K562 (cell line): ENCODE measurements around the gene PRR35. TPM values are rescaled to one million over a fixed set of nuclear protein-coding genes. Genes with fewer than 3 reads are reported as not detected.

Experiments used
- ATF7 ChIP-seq: fragments of 450-650 bp; IDR thresholded peaks from 2 replicates; pipeline ENCODE4 v1.7.1; 2014; ENCODE audit warnings: mild to moderate bottlenecking, moderate library complexity
- CCAR2 ChIP-seq: fragments of 200-400 bp; formaldehyde crosslinking; IDR thresholded peaks from 2 replicates; pipeline ENCODE4 v1.6.1; 2017; ENCODE audit warnings: mild to moderate bottlenecking, low read depth, low read length
- CREB3 ChIP-seq: fragments of 450-650 bp; conservative IDR thresholded peaks from 2 replicates; pipeline ENCODE4 v1.6.1; 2016; ENCODE audit warnings: missing genetic modification characterization, low read depth, mild to moderate bottlenecking, missing compliant biosample characterization, moderate library complexity
- CTBP1 ChIP-seq: fragments of 450-650 bp; IDR thresholded peaks from 2 replicates; pipeline ENCODE4 v1.6.1; 2016; ENCODE audit warnings: borderline replicate concordance
- GTF2E2 ChIP-seq: fragments of 200-800 bp; sonication (Bioruptor generic); IDR thresholded peaks from 2 replicates; pipeline ENCODE4 v1.6.1; 2016; ENCODE audit warnings: missing genetic modification characterization, missing compliant biosample characterization
- GTF3C2 ChIP-seq: IDR thresholded peaks from 3 replicates; pipeline ENCODE4 v1.6.1; 2011; ENCODE audit warnings: borderline replicate concordance, mild to moderate bottlenecking, moderate library complexity; ENCODE audit not compliant: insufficient read length; ENCODE audit errors: extremely low read depth
- HBP1 ChIP-seq: fragments of 450-650 bp; formaldehyde crosslinking; IDR thresholded peaks from 2 replicates; pipeline ENCODE4 v1.4.0; 2022; ENCODE audit warnings: missing genetic modification characterization
- IRF1 ChIP-seq: sonication (generic); formaldehyde crosslinking; IDR thresholded peaks from 2 replicates; pipeline ENCODE4 v1.8.0; 2022; ENCODE audit warnings: missing genetic modification reagents, mild to moderate bottlenecking, borderline replicate concordance
- IRF2 ChIP-seq: sonication (generic); formaldehyde crosslinking; IDR thresholded peaks from 2 replicates; pipeline ENCODE4 v1.8.1; 2022; ENCODE audit warnings: mild to moderate bottlenecking, missing genetic modification reagents
- KAT8 ChIP-seq: fragments of 450-650 bp; IDR thresholded peaks from 2 replicates; pipeline ENCODE4 v1.6.1; 2016; ENCODE audit warnings: low read depth, mild to moderate bottlenecking
- MITF ChIP-seq: IDR thresholded peaks from 2 replicates; pipeline ENCODE4 v1.6.1; 2014; ENCODE audit warnings: antibody characterized with exemption
- MYNN ChIP-seq, 2 experiments: sonication (generic); formaldehyde crosslinking in 1 of 2; IDR thresholded peaks; 2 replicates each; pipeline versions ENCODE4 v1.5.0 to v1.6.1; 2016 to 2020; ENCODE audit warnings: antibody characterized with exemption in 1 of 2, missing genetic modification reagents in 1 of 2
- NFE2L1 ChIP-seq: fragments of 450-650 bp; IDR thresholded peaks from 2 replicates; pipeline ENCODE4 v1.6.1; 2016; ENCODE audit warnings: missing genetic modification characterization, low read depth, mild to moderate bottlenecking, missing compliant biosample characterization, moderate library complexity, borderline replicate concordance
- PPARD ChIP-seq: fragments of 250-450 bp; sonication (Bioruptor Pico); IDR thresholded peaks from 2 replicates; pipeline ENCODE4 v1.8.0; 2022; ENCODE audit warnings: inconsistent platforms, mild to moderate bottlenecking, moderate library complexity
- SLC30A9 ChIP-seq: fragments of 250-450 bp; sonication (Bioruptor Pico); IDR thresholded peaks from 2 replicates; pipeline ENCODE4 v1.8.0; 2022; ENCODE audit warnings: mild to moderate bottlenecking, moderate library complexity
- SMARCA4 ChIP-seq: fragments of 450-650 bp; IDR thresholded peaks from 2 replicates; pipeline ENCODE4 v1.6.1; 2016
- SMARCA5 ChIP-seq: fragments of 450-650 bp; IDR thresholded peaks from 2 replicates; pipeline ENCODE4 v1.6.1; 2016
- SMARCC2 ChIP-seq: fragments of 450-650 bp; IDR thresholded peaks from 2 replicates; pipeline ENCODE4 v1.6.1; 2017; ENCODE audit warnings: antibody characterized with exemption, moderate library complexity, mild to moderate bottlenecking, low read depth
- ZBTB9 ChIP-seq: fragments of 450-650 bp; formaldehyde crosslinking; IDR thresholded peaks from 2 replicates; pipeline ENCODE4 v1.4.0; 2020; ENCODE audit warnings: mild to moderate bottlenecking, moderate library complexity
- ZNF324 ChIP-seq: fragments of 250-450 bp; sonication (Bioruptor Pico); IDR thresholded peaks from 2 replicates; pipeline ENCODE4 v1.4.0; 2020; ENCODE audit warnings: mild to moderate bottlenecking
- polyA plus RNA-seq, 8 experiments: library from polyadenylated mRNA; depleted of rRNA in 4 of 8; stranded (reverse) in 5 of 8; unstranded in 3 of 8; fragments of >200 nt; fragmentation: Nextera tagmentation in 2 of 8; fragmentation: Illumina TruSeq in 1 of 8; extraction: Ambion mirVana in 2 of 8; extraction: Trizol in 1 of 8; gene quantifications; 2 replicates each; pipeline versions ENCODE4 v1.2.1 to v1.2.3, GENCODE V29; 2011 to 2014; ENCODE audit warnings: inconsistent platforms in 1 of 8, missing spikeins in 1 of 8
- total RNA-seq, 7 experiments: library from RNA; depleted of rRNA in 6 of 7; stranded (reverse); fragments of >200 nt in 6 of 7; fragmentation: Illumina TruSeq in 2 of 7; extraction: Trizol in 2 of 7; gene quantifications; 2 replicates each; pipeline versions ENCODE4 v1.2.1 to v1.2.3, GENCODE V29; 2011 to 2021; ENCODE audit warnings: low replicate concordance in 1 of 7

Gene PRR35
- total and polyA plus RNA-seq, 9 of the 15 experiments (the other 6 are each of a cell fraction or from before 2014, with no cell fraction given), result 0.17 to 0.45 (median 0.21) TPM; not detected in 5

- TF ChIP-seq ZBTB9 (CRISPR knock-in tag) (peak; percentile 42; the same call in 1 of the 2 replicates), IRF1 (no peak), SMARCC2 (no peak), MITF (no peak), ATF7 (no peak), GTF3C2 (no peak), NFE2L1 (no peak), CCAR2 (no peak), MYNN (IDR thresholded peaks at IDR 0.05) (no peak), MYNN (CRISPR knock-in tag; IDR thresholded peaks at IDR 0.05) (no peak), GTF2E2 (tag) (no peak), SMARCA4 (no peak), PPARD (no peak), HBP1 (no peak), KAT8 (no peak), CTBP1 (peak; percentile 64), SMARCA5 (no peak), IRF2 (peak; percentile 73; the same call in 1 of the 2 replicates), SLC30A9 (no peak), ZNF324 (CRISPR knock-in tag) (no peak), CREB3 (tag) (no peak)
Measured at GRCh38 chr16:590188-590814, 30.1 kb downstream of the PRR35 start (continued).
